LNCAP (cell line): ENCODE data around the gene MAVS.

ENCODE experiments used
- CTCF ChIP-seq: fragments of 450-650 bp; IDR thresholded peaks from 2 replicates; pipeline ENCODE4 v1.5.1; 2017; ENCODE audit warnings: mild to moderate bottlenecking

MAVS gene

DNA sequence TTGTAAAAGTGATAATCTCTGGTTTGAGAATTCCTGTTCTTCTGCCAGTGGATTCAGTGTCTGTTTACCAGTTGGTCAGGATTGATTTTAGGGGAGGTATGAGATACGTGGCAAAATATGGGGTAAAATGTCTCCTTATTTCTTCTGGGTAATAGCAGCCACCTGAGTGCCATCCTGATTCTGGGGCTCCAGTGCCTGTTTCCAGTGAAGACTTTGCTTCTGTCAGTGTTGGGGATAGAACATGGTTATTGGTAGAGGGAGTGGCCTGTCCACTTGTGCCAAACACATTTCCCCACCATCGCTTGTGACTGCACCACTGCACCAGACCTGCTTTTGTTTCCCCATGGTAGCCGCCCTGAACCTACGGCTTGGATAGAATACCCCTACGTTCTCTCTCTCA, 58.2 kb downstream of the MAVS start:
- no peak for TF ChIP-seq CTCF

- no peak for TF ChIP-seq CTCF
Observed at GRCh38 chr20:3908667-3909066, 62.0 kb downstream of the MAVS start.

DNA sequence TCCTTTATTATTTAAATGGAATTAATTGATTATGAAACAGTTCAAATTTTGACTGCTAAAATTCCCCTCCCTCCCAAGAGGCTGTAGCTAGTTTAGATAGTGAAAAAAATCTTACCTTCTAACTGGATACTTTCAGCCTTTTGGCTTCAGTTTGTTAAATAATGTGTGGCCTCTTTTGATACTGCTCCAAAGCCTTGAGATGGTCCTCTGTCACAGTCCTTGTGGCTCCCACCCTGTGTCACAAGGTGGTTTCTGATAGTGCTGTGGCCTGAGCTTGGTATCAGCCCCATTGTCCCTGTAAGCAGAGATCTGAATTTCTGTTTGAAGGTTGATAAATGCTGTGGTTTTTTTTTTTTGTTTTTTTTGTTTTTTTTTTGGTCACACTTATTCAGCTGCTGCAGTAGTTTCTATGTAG, 63.3 kb downstream of the MAVS start:
- TF ChIP-seq CTCF: no peak

- TF ChIP-seq CTCF: no peak
Observed at GRCh38 chr20:3910853-3911252, 64.2 kb downstream of the MAVS start.

- TF ChIP-seq CTCF: no peak
Observed at GRCh38 chr20:3911956-3912355, 65.3 kb downstream of the MAVS start.

DNA sequence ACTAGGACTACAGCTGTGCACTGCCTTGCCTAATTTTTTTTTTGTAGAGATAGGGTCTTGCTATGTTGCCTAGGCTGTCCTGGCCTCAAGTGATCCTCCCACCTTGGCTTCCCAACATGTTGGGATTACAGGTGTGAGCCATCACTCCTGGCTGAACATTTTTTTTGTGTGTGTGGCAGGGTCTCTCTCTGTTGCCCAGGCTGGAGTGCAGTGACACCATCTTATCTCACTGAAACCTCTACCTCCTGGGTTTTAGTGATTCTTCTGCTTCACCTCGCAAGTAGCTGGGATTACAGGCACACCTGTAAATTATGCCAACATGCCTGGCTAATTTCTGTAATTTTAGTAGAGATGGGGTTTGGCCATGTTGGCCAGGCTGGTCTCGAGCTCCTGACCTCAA, 67.8 kb downstream of the MAVS start:
- TF ChIP-seq CTCF: no peak

- no peak for TF ChIP-seq CTCF
Observed at GRCh38 chr20:3915691-3916090, 69.1 kb downstream of the MAVS start.

- no peak for TF ChIP-seq CTCF
Observed at GRCh38 chr20:3916364-3916763, 69.7 kb downstream of the MAVS start.
